GM21786 (cell line): ENCODE results near the gene GALT.

ENCODE experiments used
- ATAC-seq: cut with Tn5 transposase; IDR thresholded peaks from one replicate; pipeline ENCODE4 v1.9.1; 2021; ENCODE audit not compliant: unreplicated experiment

The GALT gene

GRCh38 chr9:34646211-34647083, at the start of gene GALT:
TSS of gene GALT (plus strand) at chr9:34646675. CDS start at chr9:34646705, 30 bp downstream.
- peak; percentile 83 for ATAC-seq

- ATAC-seq = no peak
These were observed 46.9 kb upstream of the GALT start for GRCh38 chr9:34599546-34599945.

GRCh38 chr9:34600908-34601307, 45.6 kb upstream of the GALT start:
- ATAC-seq = no peak

- no peak for ATAC-seq
These were observed 44.4 kb upstream of the GALT start for GRCh38 chr9:34601937-34602573.

- no peak for ATAC-seq
These were observed 42.8 kb upstream of the GALT start for GRCh38 chr9:34603610-34604231.

GRCh38 chr9:34606190-34606589, 40.3 kb upstream of the GALT start:
- no peak for ATAC-seq

- ATAC-seq = no peak
These were observed 39.6 kb upstream of the GALT start for GRCh38 chr9:34606905-34607304.

- no peak for ATAC-seq
These were observed 39.1 kb upstream of the GALT start for GRCh38 chr9:34607331-34607730.

GRCh38 chr9:34610434-34611206, 35.9 kb upstream of the GALT start:
- ATAC-seq = no peak

GRCh38 chr9:34611251-34611810, 35.1 kb upstream of the GALT start:
- ATAC-seq = no peak

GRCh38 chr9:34611811-34612787, 34.4 kb upstream of the GALT start, which contains the start of gene RPP25L:
TSS of gene RPP25L (minus strand) at chr9:34612097. CDS start at chr9:34611296, 801 bp downstream.
- ATAC-seq = peak; percentile 81

GRCh38 chr9:34612788-34613390, 33.6 kb upstream of the GALT start:
- no peak for ATAC-seq

GRCh38 chr9:34615132-34615531, 31.3 kb upstream of the GALT start:
- no peak for ATAC-seq

- peak; percentile 99 for ATAC-seq
These were observed 26.1 kb upstream of the GALT start, which contains the start of gene DCTN3 for GRCh38 chr9:34620061-34620994. TSS of gene DCTN3 (minus strand) at chr9:34620495. CDS start at chr9:34620464, 31 bp downstream.

GRCh38 chr9:34623374-34624235, 22.9 kb upstream of the GALT start:
- no peak for ATAC-seq

GRCh38 chr9:34624475-34625185, 21.8 kb upstream of the GALT start:
- ATAC-seq = no peak

GRCh38 chr9:34625186-34625486, 21.3 kb upstream of the GALT start:
- ATAC-seq = no peak
